GM12874 (cell line): ENCODE measurements around the gene AHR.

Experiments used
- CTCF ChIP-seq: IDR thresholded peaks from 2 replicates; pipeline ENCODE4 v1.5.1; 2011; ENCODE audit warnings: low read depth, mild to moderate bottlenecking, control low read depth, low read length, moderate library complexity; ENCODE audit not compliant: insufficient read depth

AHR gene

GRCh38 chr7:17299483-17299991 lies 1.1 kb downstream of the AHR start:
- no peak for TF ChIP-seq CTCF

- no peak for TF ChIP-seq CTCF
These were observed 1.6 kb downstream of the AHR start for GRCh38 chr7:17300012-17300411.

- TF ChIP-seq CTCF, result no peak
These were observed 2.0 kb downstream of the AHR start for GRCh38 chr7:17300437-17300836.

GRCh38 chr7:17301471-17302456 lies 3.3 kb downstream of the AHR start:
- 0 out of 2 replicates have a peak, but pooled peaks have one; percentile 23 for TF ChIP-seq CTCF

GRCh38 chr7:17302575-17303142 lies 4.2 kb downstream of the AHR start:
- TF ChIP-seq CTCF, result peak; percentile 19; the same call in 1 of the 2 replicates

- no peak for TF ChIP-seq CTCF
These were observed 6.5 kb downstream of the AHR start for GRCh38 chr7:17304926-17305325.

GRCh38 chr7:17305387-17306171 lies 7.1 kb downstream of the AHR start:
- no peak for TF ChIP-seq CTCF
